HEK293 (cell line): ENCODE results near the gene CDH22.

Experiments
- CTCF ChIA-PET: fragments of 350-600 bp; formaldehyde crosslinking; extraction: SDS; loops from one replicate; lab custom pipeline; 2021; ENCODE audit warnings: antibody characterized with exemption; lab: Yijun Ruan, JAX
- POLR2A ChIA-PET: fragments of 300-600 bp; formaldehyde crosslinking; extraction: SDS; loops from one replicate; lab custom pipeline; 2020; ENCODE audit warnings: antibody characterized with exemption, inconsistent platforms; lab: Yijun Ruan, JAX
- H3K27ac ChIP-seq: fragments of 200-500 bp; sonication (Bioruptor generic); 2 replicates; pipeline ENCODE4 v1.5.1; 2014; ENCODE audit warnings: low read depth, low read length, control low read depth, inconsistent platforms; ENCODE audit errors: extremely low read depth
- H3K36me3 ChIP-seq, 2 experiments: fragments of 200-500 bp in 1 of 2; sonication (Bioruptor generic) in 1 of 2; 1 replicate in 1 of 2; 2 replicates in 1 of 2; pipeline ENCODE4 v1.5.1; 2014 to 2017; ENCODE audit warnings: inconsistent platforms in 2 of 2, low read length in 2 of 2; ENCODE audit not compliant: control insufficient read depth in 2 of 2, insufficient read depth in 1 of 2
- H3K4me1 ChIP-seq: fragments of 200-500 bp; sonication (Bioruptor generic); 2 replicates; pipeline ENCODE4 v1.5.1; 2014; ENCODE audit warnings: mild to moderate bottlenecking, low read length, inconsistent platforms; ENCODE audit not compliant: control insufficient read depth, insufficient read depth
- H3K4me3 ChIP-seq: 2 replicates; pipeline ENCODE4 v1.5.1; 2011; ENCODE audit warnings: low read depth, mild to moderate bottlenecking, control low read depth, low read length, moderate library complexity
- H3K9me3 ChIP-seq: fragments of 200-500 bp; sonication (Bioruptor generic); 2 replicates; pipeline ENCODE4 v1.5.1; 2014; ENCODE audit warnings: low read depth, low read length, inconsistent platforms; ENCODE audit not compliant: control insufficient read depth, insufficient read depth
- GLIS1 ChIP-seq: fragments of 450-650 bp; formaldehyde crosslinking; IDR thresholded peaks from 2 replicates; pipeline ENCODE4 v1.5.1; 2016; ENCODE audit warnings: missing biosample characterization, missing genetic modification characterization
- KLF8 ChIP-seq: fragments of 450-650 bp; formaldehyde crosslinking; IDR thresholded peaks from 2 replicates; pipeline ENCODE4 v1.5.1; 2016; ENCODE audit warnings: missing biosample characterization, missing genetic modification characterization
- PRDM1 ChIP-seq: fragments of 450-650 bp; formaldehyde crosslinking; IDR thresholded peaks from 2 replicates; pipeline ENCODE4; 2016; ENCODE audit warnings: missing biosample characterization, missing genetic modification characterization
- SCRT2 ChIP-seq: fragments of 450-650 bp; formaldehyde crosslinking; IDR thresholded peaks from 2 replicates; pipeline ENCODE4 v1.5.1; 2016; ENCODE audit warnings: missing biosample characterization, missing genetic modification characterization
- TSHZ1 ChIP-seq: fragments of 450-650 bp; formaldehyde crosslinking; IDR thresholded peaks from 2 replicates; pipeline ENCODE4 v1.5.1; 2016; ENCODE audit warnings: missing biosample characterization, missing genetic modification characterization, borderline replicate concordance
- ZIC2 ChIP-seq: fragments of 450-650 bp; formaldehyde crosslinking; IDR thresholded peaks from 2 replicates; pipeline ENCODE4 v1.5.1; 2016; ENCODE audit warnings: missing biosample characterization, missing genetic modification characterization
- ZNF121 ChIP-seq: fragments of 450-650 bp; formaldehyde crosslinking; IDR thresholded peaks from 2 replicates; pipeline ENCODE4 v1.5.1; 2016; ENCODE audit warnings: missing biosample characterization, missing genetic modification characterization
- ZNF18 ChIP-seq: fragments of 450-650 bp; formaldehyde crosslinking; IDR thresholded peaks from 2 replicates; pipeline ENCODE4 v1.5.1; 2016; ENCODE audit warnings: missing biosample characterization, missing genetic modification characterization
- ZNF423 ChIP-seq: fragments of 450-650 bp; formaldehyde crosslinking; IDR thresholded peaks from 2 replicates; pipeline ENCODE4 v1.5.1; 2016; ENCODE audit warnings: missing biosample characterization, missing genetic modification characterization
- ZNF530 ChIP-seq: fragments of 450-650 bp; formaldehyde crosslinking; IDR thresholded peaks from 2 replicates; pipeline ENCODE4 v1.5.1; 2016; ENCODE audit warnings: low read depth, missing biosample characterization, missing genetic modification characterization
- ZNF548 ChIP-seq: fragments of 450-650 bp; formaldehyde crosslinking; IDR thresholded peaks from 2 replicates; pipeline ENCODE4 v1.5.1; 2016; ENCODE audit warnings: missing biosample characterization, missing genetic modification characterization
- ZNF623 ChIP-seq: fragments of 450-650 bp; formaldehyde crosslinking; IDR thresholded peaks from 2 replicates; pipeline ENCODE4 v1.5.1; 2016; ENCODE audit warnings: missing biosample characterization, missing genetic modification characterization
- ZNF704 ChIP-seq: fragments of 450-650 bp; formaldehyde crosslinking; IDR thresholded peaks from 2 replicates; pipeline ENCODE4 v1.5.1; 2016; ENCODE audit warnings: missing biosample characterization, missing genetic modification characterization
- TF ChIP-seq, protein P1 (sequence below): fragments of 450-650 bp; formaldehyde crosslinking; IDR thresholded peaks from 2 replicates; pipeline ENCODE4 v1.5.1; 2016; ENCODE audit warnings: missing biosample characterization, missing genetic modification characterization

Gene CDH22

GRCh38 chr20:46156065-46156464 is 152.2 kb downstream of the CDH22 start:
- ChIA-PET CTCF (interaction anchor here (0.8 kb wide), 1 partner anchor 15 kb away, joined by 5 read pairs; no protein-coding TSS in a partner anchor), POLR2A (no interaction called here)

DNA sequence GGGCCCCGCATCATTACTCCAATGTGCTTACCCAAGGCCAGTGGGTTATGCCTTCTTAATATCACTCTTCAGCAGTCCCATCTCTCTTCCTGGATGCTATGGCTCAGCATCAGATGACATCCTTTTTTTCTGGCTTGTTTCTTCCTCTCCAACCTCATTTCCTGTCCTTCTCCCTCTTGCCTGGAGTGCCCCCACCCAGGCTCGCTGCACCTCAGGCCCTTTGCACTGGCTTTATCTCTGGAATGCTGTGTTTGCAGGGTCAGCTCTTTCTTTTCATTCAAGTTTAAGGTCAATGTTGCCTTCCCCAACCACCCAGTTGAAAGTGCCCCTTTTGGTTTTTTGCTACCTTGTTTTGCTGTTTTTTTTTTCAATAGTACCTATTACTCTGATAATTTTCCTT is 153.5 kb downstream of the CDH22 start:
- CTCF ChIA-PET = interaction anchor here (1.2 kb wide), 1 partner anchor 22 kb away, joined by 3 read pairs; no protein-coding TSS in a partner anchor
- H3K9me3 ChIP-seq = no peaks in the 10 kb centered on the region
- POLR2A ChIA-PET = no interaction called here
- no peak overlapping the region for H3K27ac ChIP-seq
- H3K4me1 ChIP-seq = no peaks in the 10 kb centered on the region
- H3K4me3 ChIP-seq = no peak overlapping the region
- TF ChIP-seq SCRT2 = no peak
- TF ChIP-seq ZNF548 (tag by site-specific recombination) = no peak
- TF ChIP-seq ZNF623 (tag by site-specific recombination) = peak; percentile 90
- TF ChIP-seq ZNF423 (tag by site-specific recombination) = no peak
- TF ChIP-seq, all 188 proteins: peak for 1
- H3K36me3 ChIP-seq = no peaks in the 10 kb centered on the region

More at GRCh38 chr20:46156065-46156464, 152.2 kb downstream of the CDH22 start:
- Histone ChIP-seq H3K9me3 (no peaks in the 10 kb centered on the region), H3K36me3 (no peaks in the 10 kb centered on the region), H3K4me3 (no peak overlapping the region), H3K27ac (no peak overlapping the region), H3K4me1 (no peaks in the 10 kb centered on the region)
- TF ChIP-seq ZIC2 (tag by site-specific recombination) = peak; percentile 98
- TF ChIP-seq GLIS1 (tag by site-specific recombination) = peak; percentile 91
- no peak for TF ChIP-seq PRDM1 (tag by site-specific recombination)
- TF ChIP-seq TSHZ1 = no peak
- TF ChIP-seq ZNF530 = no peak
- no peak for TF ChIP-seq ZNF704 (tag by site-specific recombination)
- no peak for TF ChIP-seq KLF8 (tag by site-specific recombination)
- peak; percentile 70 for TF ChIP-seq ZNF18

- ChIA-PET POLR2A (interaction anchor here (0.7 kb wide), 1 partner anchor 45 kb away, joined by 3 read pairs; no protein-coding TSS in a partner anchor), CTCF (interaction anchor here (1.2 kb wide), 1 partner anchor 22 kb away, joined by 3 read pairs; no protein-coding TSS in a partner anchor)
- Histone ChIP-seq H3K4me3 (no peak overlapping the region), H3K36me3 (no peaks in the 10 kb centered on the region), H3K4me1 (no peaks in the 10 kb centered on the region), H3K9me3 (no peaks in the 10 kb centered on the region), H3K27ac (no peak overlapping the region)
- TF ChIP-seq, protein P1, sequence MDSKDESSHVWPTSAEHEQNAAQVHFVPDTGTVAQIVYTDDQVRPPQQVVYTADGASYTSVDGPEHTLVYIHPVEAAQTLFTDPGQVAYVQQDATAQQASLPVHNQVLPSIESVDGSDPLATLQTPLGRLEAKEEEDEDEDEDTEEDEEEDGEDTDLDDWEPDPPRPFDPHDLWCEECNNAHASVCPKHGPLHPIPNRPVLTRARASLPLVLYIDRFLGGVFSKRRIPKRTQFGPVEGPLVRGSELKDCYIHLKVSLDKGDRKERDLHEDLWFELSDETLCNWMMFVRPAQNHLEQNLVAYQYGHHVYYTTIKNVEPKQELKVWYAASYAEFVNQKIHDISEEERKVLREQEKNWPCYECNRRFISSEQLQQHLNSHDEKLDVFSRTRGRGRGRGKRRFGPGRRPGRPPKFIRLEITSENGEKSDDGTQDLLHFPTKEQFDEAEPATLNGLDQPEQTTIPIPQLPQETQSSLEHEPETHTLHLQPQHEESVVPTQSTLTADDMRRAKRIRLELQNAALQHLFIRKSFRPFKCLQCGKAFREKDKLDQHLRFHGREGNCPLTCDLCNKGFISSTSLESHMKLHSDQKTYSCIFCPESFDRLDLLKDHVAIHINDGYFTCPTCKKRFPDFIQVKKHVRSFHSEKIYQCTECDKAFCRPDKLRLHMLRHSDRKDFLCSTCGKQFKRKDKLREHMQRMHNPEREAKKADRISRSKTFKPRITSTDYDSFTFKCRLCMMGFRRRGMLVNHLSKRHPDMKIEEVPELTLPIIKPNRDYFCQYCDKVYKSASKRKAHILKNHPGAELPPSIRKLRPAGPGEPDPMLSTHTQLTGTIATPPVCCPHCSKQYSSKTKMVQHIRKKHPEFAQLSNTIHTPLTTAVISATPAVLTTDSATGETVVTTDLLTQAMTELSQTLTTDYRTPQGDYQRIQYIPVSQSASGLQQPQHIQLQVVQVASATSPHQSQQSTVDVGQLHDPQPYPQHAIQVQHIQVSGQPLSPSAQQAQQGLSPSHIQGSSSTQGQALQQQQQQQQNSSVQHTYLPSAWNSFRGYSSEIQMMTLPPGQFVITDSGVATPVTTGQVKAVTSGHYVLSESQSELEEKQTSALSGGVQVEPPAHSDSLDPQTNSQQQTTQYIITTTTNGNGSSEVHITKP (tag by site-specific recombination) = no peak
- TF ChIP-seq ZNF121 (tag by site-specific recombination) = no peak
These were observed 154.0 kb downstream of the CDH22 start for GRCh38 chr20:46154305-46154704.
